ENCODE measurements around the gene WWC1.
A peak's percentile ranks its signal among the peaks of the same experiment; 100 is the strongest.
"Not testable (repeated sequence)": the region's sequence is repeated elsewhere in the genome, so short reads cannot be mapped to it uniquely, and the experiment has no call there.

WWC1 gene

DNA sequence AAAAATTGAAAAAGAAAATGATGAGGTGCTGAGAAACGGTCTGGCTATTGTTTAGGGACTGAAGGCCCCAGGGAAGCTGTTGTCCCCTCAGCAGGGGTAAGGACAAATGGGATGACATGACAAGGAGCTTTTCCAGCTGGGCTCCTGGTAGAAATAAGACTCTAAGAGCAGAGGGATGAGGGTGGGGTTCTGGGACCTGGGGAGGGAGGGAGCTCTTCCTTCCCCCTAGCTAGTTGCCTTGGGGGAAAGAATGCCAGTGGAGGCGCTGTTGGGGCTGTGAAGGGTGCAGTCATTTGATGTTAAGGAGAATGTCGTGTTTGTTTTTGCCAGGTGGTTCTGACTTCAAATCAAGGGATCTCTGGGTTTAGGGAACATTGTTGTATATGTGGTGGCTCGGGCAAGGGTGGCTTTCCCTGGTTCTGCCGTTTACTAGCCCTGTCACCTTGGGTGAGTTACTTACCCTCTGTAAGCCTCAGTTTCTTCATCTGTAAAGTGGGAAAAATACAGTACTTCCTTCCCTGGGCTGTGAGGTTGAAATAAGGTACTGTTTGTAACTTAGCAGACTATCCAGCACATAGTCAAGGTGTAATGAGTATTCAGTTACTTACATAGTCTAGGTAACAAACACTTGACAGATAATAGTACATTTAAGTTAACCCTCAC lies 47.8 kb downstream of the WWC1 start:
- DNase-seq, result peak; percentile 20

DNA sequence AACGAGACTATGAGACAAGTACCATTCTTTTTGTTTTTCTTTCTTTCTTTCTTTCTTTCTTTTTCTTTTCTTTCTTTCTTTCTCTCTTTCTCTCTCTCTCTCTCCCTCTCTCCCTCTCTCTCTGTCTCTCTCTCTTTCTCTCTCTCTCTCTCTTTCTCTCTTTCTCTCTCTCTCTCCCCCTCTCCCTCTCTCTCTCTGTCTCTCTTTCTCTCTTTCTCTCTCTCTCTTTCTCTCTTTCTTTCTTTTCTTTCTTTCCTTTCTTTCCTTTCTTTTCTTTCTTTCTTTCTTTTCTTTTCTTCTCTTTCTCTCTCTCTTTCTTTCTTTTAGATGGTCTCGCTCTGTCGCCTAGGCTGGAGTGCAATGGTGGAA lies 48.3 kb downstream of the WWC1 start:
- DNase-seq, result not testable (repeated sequence)

DNA sequence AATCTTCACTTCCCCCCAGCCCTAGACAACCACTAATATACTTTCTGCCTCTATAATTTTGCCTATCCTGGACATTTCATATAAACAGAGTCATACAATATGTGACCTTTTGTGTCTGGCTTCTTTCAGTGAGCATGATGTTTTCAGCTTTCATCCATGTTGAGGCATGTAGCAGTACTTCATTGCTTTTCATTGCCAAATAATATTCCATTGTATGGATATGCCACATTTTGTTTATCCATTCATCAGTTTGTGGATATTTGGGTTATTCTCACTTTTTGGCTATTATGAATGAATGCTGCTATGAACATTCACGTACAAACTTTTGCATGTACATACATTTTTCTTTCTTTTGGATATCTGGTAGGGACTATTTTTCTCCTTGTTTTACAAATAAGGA lies 49.0 kb downstream of the WWC1 start:
- no peak for DNase-seq

DNA sequence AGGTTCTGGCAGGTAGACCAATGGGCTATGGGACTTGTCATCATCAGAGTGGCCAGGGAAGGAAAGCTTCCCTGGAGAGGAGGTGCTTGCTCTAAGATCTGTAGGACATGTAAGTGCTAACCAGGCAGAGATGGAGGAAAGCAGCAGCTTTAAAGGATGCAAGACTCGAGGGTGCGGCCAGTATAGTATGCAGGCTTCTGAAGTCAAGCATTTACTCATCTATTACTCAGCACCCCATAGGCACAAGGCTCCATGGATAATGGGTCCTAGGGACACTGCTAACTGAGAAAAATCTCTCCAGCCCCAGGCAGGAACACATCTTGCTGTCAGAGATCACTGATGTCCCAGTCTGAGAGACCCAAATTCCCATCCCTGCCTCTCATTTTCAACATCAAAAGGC lies 49.7 kb downstream of the WWC1 start:
- no peak for DNase-seq

DNA sequence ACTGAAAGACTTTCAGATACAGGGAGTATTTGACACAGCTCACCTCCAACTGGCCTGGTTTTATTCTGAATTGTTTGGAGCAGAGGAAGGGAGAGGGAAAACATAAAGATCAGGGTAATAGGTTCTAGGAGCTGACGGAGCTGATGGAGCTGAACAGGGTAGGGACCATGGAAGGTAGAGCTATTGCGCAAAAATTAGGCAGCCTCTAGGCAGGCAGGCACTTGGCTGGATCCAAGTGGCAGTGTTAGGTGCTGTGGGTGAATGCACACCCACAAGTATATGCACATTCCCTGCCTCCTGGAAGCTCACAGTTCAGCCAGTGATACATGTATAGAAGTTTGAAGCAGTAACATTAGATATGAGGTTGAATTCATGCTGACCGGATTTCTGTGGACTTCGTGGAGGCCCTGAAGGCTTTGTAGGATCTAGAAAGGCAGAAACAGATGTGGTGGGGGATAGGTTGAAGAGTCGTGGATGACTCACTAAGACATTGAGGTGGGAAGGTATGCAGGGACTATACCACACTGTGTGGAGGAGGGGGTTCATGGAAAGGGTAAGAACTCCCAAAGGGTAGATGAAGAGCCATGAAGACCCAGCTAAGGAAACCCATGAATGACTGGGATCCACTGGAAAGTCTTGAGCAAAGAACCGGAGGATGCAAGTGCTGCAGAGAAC lies 50.8 kb downstream of the WWC1 start:
- DNase-seq, result no peak

DNA sequence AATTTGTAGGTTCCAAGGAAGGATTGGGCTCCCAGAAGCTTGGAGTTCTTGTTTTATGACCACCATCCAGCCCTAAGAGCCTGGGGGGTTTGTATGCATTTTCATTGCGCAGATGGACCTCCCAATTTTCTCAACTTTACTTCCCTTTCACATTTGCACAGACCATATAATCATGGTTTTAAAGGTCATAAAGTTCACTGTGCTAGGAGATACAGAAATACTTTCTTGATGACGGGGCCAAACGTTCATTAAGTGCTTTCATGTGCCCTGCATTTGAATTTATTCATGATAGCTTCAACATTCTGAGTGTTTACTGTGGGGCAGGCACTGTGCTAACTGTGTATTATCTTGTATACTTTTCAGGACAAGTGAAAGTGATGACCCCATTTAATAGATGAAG lies 51.5 kb downstream of the WWC1 start:
- DNase-seq, result no peak

DNA sequence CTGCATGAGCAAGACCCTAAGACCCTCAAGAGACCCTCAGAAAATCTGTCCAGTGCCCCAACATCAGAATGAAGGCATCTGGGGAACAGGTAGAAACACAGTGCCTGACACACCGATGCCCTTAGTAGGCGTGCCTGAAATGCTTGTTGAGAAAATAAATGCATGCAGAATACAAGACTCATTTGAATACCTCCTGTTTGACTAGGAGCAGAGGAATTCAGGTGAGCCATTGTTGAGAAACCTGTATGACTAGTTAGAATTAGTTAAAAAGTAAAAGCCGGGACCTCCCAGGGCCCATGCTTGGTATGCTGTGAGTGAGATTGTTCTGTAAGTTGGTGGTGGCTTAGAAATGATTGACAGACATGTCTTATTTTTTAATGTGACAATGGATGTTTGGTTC lies 55.0 kb downstream of the WWC1 start:
- no peak for DNase-seq

DNA sequence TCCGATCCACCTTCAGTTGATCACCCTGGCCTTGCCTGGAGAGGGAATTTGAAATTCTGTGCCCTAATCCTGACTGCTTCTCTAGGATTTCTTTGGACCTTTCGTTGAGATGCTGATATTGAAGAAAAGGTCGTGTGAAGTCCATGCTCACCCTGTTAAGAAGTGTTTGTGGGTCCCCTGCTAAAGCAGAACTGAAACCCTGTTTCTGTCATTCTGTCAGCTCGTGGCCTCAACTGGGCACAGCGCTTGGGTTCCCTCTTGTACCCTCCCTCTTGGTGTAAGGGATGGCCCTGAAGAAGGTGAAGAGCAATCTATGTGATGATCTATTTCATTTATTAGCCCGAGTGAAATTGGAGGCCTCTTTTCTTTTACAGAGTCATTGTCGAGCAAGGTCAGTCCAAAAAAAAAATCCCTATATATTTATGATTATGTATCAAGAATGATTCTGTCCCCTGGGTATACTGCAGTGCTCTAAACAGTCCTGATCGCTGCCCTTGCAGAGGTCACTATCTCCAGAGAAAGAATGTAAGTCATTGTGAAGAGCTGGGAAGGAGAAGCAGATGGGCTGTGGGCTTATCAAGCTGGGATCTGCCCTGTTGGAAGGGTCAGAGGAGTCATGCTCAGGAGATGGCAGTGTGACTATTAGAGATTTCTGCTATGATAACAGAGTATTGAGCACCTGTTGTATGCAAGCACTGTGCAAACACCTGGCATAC lies 56.1 kb downstream of the WWC1 start:
- DNase-seq, result no peak

DNA sequence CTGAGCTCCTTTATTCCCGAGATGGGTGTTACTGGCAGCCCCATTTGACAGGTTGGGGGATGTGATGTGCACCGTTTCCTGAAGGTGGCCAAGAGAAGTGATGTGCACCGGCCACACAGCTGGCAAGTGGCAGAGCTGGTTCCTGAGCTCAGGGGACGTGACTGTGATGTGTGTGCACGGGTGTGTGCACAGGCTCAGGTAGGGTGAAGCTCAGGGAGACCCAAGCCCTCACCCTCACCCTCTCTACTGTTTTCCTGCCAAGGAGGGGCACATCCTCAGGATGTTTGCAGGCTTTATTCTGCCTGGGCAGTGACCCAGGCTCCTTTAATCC lies 56.6 kb downstream of the WWC1 start:
- DNase-seq, result no peak

DNA sequence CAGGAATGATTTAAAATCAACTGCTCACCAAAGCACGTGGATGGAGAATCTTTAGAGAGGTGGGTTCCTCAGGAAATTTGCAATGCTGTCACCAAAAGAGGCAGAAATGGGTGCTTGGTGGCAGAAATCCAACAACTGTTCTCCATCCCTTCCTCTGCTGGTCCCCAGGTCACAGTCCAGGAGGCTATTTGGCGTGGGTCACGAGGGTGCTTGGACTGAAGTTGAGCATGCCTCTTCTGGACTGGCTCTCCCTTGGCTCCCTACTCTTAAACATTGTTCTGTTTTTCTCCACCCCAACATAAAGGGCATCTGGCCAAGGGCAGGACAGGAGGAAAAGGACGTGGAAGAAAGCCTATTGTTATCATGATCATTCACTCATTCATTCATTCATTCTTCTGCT lies 58.9 kb downstream of the WWC1 start:
- no peak for DNase-seq

DNA sequence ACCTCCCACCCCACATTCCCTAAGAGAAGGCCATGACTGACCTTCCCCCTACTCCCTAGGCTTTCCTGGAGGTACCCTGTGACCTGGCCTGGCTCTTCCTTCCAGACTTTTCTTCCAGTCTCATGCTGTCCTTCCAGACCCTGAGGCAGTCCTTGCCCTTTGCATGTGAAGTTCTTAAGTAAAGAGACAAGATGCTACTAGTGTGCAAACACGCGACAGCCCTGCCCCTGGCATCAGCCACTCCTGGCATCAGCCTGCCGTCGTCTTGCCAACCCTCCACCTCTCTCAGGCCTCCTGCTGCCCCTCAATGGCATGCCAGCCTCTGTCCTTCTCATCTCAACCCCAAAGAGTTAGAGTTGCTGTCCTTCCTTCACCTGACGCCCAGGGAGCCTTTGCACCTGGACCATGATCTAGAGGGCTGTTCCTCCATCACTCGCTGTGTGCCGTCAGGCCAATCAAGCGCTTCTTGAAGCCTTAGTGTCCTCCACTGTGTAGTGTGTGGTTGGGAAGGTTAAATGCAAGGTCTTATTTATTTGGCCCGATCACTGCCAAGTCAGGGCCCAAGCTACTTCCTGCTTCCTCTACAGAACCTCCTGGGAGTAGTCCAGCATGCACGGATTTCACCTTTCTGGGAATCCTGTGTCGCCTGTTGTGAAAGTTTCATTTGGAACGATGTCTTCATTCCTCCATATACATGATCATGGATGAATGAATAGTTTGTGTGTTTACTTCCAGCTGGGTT lies 61.9 kb downstream of the WWC1 start:
- no peak for DNase-seq

DNA sequence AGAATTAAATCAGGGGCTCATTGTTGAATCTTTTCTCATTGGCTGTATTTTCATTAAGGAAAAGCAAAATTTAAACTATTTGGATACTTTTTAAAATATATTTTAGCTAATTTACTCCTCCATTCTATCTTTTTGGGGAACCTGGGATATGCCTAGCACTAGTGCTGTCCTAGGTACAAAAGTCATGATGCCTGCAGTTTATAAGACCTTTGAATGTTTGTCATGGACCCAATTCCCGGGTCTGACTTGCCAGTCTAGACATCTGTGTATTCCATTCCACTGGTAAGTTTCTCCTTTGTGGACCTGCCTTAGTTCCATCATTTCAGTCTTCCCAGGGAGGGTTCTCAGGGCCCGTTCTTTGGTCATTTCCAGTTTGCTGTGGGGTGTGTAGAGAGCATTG lies 63.0 kb downstream of the WWC1 start:
- DNase-seq, result no peak

DNA sequence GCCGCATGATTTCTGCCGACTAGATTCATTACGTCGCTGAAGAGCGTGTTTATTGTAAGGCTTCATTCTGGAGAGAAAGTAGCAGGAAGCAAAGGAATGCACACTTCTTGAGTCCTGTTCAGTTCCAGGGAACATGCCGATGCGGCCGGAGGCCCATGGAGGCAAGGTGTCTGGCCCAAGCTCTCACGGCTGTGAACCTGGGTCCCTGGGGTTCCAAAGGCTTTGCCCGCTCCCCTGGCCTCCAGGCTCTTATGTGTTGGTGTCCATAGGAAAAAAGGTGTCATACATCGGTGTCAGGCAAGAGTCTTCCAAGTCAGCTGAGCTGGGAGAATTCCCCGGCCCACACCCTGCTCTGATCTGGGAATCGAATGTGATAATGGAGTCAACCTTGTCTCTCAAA lies 64.7 kb downstream of the WWC1 start:
- no peak for DNase-seq

DNA sequence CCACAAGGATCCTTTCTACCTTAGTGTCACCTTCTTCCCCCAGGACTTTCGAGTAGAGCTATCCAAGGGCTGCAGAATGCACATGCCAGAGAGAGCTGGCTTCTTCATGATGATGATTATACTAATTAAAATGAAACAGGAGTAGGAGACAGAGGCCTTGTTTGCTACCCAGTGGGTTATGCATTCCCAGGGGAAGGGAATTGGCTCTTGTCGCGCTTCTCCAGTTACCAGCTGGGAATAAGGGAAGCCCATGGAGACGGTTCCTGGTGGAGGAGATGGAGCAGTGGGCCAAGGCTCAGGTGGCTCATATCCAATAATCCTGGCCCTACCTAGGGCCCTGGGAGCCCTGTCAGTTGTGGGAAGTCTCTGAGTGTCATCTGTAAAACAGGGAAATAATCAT lies 65.1 kb downstream of the WWC1 start:
- DNase-seq, result peak; percentile 11

DNA sequence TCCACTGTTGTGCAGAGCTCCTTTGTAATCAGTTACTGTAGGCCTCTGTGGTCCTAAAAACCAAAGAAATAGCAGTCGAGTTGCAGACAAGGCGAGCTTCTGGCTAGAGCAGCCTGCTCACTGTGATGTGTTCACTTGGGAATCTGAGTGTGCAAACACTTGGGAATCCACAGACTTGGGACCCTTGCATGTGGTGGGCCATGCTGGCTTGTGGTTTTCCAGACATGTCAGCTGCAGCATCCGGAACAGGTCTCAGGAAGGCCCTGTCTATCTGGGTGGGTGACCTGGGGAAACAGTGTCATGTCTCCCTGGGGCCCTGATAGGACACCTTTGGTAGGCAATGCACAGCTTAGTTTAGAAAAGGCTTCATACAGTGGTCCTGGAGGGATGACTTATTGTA lies 66.4 kb downstream of the WWC1 start:
- no peak for DNase-seq

DNA sequence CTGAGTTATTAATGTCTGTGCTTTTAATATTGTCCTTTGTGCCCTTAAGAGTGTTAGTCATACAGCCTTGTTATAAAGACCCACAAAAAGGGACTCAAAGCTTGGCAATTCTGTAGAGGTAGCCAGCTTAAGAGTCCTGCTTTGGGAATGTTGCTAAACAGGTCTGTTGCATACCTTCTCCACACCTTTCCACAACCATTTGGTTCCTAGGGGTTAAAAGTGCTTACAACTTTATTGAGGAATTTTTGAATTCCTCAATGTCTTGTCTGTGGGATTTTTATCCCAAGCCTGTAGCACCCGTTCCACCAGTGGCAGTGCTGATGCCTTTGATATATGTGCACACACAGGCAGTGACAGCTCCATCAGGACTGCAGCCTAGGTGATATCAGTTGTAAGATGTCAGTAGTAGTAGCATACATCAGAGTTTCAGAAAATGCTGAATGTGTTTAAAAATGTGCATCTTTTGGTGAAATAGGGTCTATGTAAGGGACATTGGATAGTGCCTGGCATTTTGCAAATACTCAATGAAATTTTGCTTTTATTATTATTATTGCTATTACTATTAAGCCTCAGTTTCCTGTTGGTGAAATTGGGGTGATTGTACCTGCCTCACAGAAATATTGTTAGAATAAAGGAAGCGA lies 68.5 kb downstream of the WWC1 start:
- no peak for DNase-seq

DNA sequence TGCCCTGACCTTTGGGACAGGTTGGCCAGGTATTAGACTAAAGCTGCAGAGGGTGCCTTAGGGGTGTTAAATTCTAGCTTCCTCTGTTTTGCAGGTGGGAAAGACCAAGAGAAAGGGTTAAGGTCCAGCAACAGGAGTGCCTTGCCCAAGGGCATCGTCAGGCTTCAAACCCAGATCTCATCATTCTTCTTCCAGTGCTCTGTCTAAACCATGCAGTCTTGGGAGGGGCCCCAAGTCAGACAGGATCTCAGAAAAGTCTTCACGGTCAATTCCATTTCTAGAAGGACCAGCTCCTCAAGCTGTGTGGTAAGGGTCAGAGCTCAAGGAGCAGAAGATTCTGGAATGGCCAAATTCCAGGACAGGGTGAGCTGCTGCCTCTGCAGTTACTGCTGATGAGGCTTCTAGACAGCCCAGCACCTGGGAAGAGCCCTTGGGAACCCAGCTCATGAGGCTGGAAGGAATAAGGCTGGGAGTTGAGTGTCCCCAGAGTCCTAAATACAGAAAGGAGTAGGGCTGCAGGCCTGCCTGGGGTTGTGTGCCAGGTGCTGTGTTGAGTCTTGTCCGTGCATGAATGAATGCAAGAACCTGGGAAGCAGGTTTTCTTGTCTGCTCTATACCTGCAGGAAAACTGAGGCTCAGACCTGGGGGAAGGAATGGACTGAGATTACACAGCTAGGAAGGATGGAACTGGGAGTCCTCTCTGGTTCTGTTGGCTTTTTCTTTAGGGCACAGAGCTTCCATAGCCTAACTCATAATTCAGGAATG lies 69.3 kb downstream of the WWC1 start:
- no peak for DNase-seq

DNA sequence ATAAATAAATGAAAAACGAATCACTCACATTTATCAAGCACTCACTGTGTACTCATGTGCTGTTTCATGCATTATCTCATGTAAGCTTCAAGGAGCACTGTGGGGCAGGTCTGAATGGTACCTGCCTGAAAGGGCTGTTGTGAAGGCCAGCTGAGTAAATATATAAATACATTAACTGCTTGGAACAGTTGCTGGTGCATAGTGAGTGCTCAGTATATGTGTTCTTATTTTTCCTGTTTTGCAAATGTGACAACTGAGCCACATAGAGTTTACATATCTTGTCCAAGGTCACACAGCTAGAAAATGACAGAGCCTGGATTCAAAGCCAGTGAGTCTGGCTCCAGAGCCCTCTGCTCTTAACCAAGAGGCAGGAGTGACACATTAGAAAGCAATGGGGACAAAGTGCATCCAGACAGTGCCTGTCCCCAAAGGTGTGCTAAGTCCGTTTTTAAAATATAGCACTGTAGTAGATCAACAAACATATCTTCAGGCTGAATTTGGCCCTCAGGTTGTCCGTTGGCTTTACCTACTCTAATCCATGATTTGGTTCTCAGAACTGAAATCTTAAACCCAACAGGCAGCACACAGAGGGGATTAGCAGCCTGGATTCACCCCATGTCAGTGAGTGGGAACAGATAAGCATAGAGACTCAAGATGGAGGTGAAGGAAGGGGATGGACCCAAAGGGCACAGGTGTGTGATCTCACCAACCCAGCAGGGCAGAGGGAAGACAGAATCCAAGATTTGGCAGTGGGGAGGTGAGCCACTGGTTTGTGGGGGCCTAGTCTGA lies 70.8 kb downstream of the WWC1 start:
- peak; percentile 30 for DNase-seq

DNA sequence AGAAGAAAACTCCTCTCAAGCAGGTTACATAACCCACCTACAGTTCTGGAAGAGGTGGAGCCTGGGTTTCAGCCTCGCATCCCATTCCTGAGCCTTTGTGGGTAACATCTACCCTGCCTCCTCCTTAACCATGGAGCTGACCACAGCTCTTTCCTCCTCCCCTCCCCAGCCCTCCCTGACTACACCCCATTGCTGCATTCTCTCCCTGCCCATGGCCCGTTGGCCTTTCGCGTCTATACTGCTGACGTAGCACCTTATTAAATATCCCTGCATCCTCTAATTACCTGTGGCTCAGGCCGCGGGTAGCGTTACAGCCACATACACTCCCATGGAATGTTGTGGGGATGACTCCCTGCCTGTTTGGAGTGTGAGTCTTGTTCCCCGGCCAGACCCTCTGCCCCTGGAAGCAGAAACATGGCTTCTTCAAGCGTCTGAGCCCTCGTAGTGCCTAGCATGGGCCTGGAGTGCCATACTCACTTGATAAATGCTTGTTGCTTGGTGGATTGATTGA lies 72.8 kb downstream of the WWC1 start:
- no peak for DNase-seq

DNA sequence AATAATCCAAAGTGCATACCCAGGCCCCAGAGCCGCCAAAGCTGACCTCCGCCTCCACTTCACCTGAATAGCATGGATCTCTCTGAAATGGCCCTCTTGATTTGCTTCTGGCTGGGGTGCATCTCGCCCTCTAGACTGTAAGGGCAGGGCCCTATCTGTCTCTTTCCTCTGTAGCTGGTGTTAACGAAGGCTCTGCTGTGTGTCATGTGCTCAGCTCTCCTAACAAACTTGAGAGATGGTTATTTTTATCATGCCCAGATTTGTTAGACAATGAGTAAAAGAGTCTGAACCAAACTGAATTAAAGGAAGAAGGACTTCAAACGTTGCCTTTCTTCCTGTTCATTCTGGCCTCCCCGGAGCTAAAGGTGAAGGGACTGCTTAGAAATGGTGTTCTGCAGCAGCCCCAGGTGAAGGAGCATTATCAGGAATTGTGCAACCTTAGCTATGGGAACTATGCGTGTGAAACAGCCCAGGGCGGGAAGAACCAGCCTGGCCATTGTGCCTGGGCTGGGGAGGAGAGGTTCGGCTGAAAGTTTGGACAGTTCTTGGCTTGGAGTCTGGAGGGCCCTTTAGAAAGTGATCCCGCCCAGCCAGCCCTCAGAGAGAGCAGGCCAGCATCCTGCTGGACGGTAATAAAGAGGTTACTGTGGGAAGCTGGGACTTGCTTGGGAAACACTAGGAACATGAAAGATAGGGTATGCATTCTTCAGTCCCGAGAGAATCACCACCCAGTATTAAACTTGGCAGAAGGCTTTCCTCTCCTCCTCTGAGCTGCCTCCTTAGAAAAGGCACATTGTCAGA lies 73.5 kb downstream of the WWC1 start:
- DNase-seq, result no peak
